Measurements from ENCODE around the gene IP6K2. TPM values are rescaled to one million over a fixed set of nuclear protein-coding genes. Genes with fewer than 3 reads are reported as not detected.
A peak's percentile ranks its signal among the peaks of the same experiment; 100 is the strongest.

The IP6K2 gene
- total and polyA plus RNA-seq, 2 of the 13 experiments (the other 11 are each of a cell fraction or from before 2014, with no cell fraction given): 85.5 to 112 TPM

- TF ChIP-seq, protein P1, sequence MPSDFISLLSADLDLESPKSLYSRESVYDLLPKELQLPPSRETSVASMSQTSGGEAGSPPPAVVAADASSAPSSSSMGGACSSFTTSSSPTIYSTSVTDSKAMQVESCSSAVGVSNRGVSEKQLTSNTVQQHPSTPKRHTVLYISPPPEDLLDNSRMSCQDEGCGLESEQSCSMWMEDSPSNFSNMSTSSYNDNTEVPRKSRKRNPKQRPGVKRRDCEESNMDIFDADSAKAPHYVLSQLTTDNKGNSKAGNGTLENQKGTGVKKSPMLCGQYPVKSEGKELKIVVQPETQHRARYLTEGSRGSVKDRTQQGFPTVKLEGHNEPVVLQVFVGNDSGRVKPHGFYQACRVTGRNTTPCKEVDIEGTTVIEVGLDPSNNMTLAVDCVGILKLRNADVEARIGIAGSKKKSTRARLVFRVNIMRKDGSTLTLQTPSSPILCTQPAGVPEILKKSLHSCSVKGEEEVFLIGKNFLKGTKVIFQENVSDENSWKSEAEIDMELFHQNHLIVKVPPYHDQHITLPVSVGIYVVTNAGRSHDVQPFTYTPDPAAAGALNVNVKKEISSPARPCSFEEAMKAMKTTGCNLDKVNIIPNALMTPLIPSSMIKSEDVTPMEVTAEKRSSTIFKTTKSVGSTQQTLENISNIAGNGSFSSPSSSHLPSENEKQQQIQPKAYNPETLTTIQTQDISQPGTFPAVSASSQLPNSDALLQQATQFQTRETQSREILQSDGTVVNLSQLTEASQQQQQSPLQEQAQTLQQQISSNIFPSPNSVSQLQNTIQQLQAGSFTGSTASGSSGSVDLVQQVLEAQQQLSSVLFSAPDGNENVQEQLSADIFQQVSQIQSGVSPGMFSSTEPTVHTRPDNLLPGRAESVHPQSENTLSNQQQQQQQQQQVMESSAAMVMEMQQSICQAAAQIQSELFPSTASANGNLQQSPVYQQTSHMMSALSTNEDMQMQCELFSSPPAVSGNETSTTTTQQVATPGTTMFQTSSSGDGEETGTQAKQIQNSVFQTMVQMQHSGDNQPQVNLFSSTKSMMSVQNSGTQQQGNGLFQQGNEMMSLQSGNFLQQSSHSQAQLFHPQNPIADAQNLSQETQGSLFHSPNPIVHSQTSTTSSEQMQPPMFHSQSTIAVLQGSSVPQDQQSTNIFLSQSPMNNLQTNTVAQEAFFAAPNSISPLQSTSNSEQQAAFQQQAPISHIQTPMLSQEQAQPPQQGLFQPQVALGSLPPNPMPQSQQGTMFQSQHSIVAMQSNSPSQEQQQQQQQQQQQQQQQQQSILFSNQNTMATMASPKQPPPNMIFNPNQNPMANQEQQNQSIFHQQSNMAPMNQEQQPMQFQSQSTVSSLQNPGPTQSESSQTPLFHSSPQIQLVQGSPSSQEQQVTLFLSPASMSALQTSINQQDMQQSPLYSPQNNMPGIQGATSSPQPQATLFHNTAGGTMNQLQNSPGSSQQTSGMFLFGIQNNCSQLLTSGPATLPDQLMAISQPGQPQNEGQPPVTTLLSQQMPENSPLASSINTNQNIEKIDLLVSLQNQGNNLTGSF (CRISPR knock-in tag; IDR thresholded peaks at IDR 0.05): no peak
- no peak for TF ChIP-seq ZFYVE20 (CRISPR knock-in tag; IDR thresholded peaks at IDR 0.05; ENCODE audit: borderline replicate concordance, low read depth)
- TF ChIP-seq, protein P2, sequence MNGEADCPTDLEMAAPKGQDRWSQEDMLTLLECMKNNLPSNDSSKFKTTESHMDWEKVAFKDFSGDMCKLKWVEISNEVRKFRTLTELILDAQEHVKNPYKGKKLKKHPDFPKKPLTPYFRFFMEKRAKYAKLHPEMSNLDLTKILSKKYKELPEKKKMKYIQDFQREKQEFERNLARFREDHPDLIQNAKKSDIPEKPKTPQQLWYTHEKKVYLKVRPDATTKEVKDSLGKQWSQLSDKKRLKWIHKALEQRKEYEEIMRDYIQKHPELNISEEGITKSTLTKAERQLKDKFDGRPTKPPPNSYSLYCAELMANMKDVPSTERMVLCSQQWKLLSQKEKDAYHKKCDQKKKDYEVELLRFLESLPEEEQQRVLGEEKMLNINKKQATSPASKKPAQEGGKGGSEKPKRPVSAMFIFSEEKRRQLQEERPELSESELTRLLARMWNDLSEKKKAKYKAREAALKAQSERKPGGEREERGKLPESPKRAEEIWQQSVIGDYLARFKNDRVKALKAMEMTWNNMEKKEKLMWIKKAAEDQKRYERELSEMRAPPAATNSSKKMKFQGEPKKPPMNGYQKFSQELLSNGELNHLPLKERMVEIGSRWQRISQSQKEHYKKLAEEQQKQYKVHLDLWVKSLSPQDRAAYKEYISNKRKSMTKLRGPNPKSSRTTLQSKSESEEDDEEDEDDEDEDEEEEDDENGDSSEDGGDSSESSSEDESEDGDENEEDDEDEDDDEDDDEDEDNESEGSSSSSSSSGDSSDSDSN (CRISPR knock-in tag; IDR thresholded peaks at IDR 0.05): no peak
- TF ChIP-seq, protein P3, sequence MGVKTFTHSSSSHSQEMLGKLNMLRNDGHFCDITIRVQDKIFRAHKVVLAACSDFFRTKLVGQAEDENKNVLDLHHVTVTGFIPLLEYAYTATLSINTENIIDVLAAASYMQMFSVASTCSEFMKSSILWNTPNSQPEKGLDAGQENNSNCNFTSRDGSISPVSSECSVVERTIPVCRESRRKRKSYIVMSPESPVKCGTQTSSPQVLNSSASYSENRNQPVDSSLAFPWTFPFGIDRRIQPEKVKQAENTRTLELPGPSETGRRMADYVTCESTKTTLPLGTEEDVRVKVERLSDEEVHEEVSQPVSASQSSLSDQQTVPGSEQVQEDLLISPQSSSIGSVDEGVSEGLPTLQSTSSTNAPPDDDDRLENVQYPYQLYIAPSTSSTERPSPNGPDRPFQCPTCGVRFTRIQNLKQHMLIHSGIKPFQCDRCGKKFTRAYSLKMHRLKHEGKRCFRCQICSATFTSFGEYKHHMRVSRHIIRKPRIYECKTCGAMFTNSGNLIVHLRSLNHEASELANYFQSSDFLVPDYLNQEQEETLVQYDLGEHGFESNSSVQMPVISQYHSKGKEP (CRISPR knock-in tag; IDR thresholded peaks at IDR 0.05): no peak
- TF ChIP-seq, protein P4, sequence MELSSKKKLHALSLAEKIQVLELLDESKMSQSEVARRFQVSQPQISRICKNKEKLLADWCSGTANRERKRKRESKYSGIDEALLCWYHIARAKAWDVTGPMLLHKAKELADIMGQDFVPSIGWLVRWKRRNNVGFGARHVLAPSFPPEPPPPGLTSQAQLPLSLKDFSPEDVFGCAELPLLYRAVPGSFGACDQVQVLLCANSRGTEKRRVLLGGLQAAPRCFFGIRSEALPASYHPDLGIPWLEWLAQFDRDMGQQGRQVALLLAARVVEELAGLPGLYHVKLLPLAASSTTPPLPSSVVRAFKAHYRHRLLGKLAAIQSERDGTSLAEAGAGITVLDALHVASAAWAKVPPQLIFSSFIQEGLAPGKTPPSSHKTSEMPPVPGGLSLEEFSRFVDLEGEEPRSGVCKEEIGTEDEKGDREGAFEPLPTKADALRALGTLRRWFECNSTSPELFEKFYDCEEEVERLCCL (CRISPR knock-in tag; IDR thresholded peaks at IDR 0.05; ENCODE audit: borderline replicate concordance): no peak
- TF ChIP-seq NCOR1 (IDR thresholded peaks at IDR 0.05; ENCODE audit: borderline replicate concordance, low read length): no peak
- peak; percentile 83 for TF ChIP-seq GATAD1 (CRISPR knock-in tag; IDR thresholded peaks at IDR 0.05)
- TF ChIP-seq YEATS4 (CRISPR knock-in tag; IDR thresholded peaks at IDR 0.05; ENCODE audit: borderline replicate concordance): peak; percentile 96
- no peak for TF ChIP-seq ZFP36 (IDR thresholded peaks at IDR 0.05; ENCODE audit: borderline replicate concordance, low read depth, low read length, partially characterized antibody)
- peak; percentile 88 for TF ChIP-seq ZNF501 (CRISPR knock-in tag; IDR thresholded peaks at IDR 0.05)
- no peak for TF ChIP-seq HNF1A (IDR thresholded peaks at IDR 0.05; ENCODE audit: low read depth)
- 0 out of 2 replicates have a peak, but pooled peaks have one; percentile 26 for TF ChIP-seq HNF1A (CRISPR knock-in tag; IDR thresholded peaks at IDR 0.05; ENCODE audit: borderline replicate concordance)
These were observed at the start of gene IP6K2 (continued) for GRCh38 chr3:48716982-48717746.

All from HepG2 (cell line).